Activated T-cell treated with anti-CD3 and anti-CD28 coated beads, Interleukin-2, amount 50 U/mL, for 24 hours (primary cell): ENCODE results near the gene KRTAP12-4.
A peak's percentile ranks its signal among the peaks of the same experiment; 100 is the strongest.
"Not testable (repeated sequence)": the region's sequence is repeated elsewhere in the genome, so short reads cannot be mapped to it uniquely, and the experiment has no call there.

ENCODE experiments used
- DNase-seq: peaks from one replicate; pipeline ENCODE4 v3.0.0-alpha.2; 2020
- H3K27ac Mint-ChIP-seq: 2 replicates; pipeline ENCODE4 v1.8.0; 2020; ENCODE audit warnings: mild to moderate bottlenecking, mixed read lengths
- H3K27me3 Mint-ChIP-seq: 2 replicates; pipeline ENCODE4 v1.8.0; 2020; ENCODE audit warnings: mixed read lengths
- H3K36me3 Mint-ChIP-seq: 2 replicates; pipeline ENCODE4 v1.8.0; 2020; ENCODE audit warnings: low read depth, mixed read lengths
- H3K4me1 Mint-ChIP-seq: 2 replicates; pipeline ENCODE4 v1.8.0; 2020; ENCODE audit warnings: low read depth, mixed read lengths
- H3K4me3 Mint-ChIP-seq: 2 replicates; pipeline ENCODE4 v1.8.0; 2020; ENCODE audit warnings: mild to moderate bottlenecking, moderate library complexity, mixed read lengths
- H3K9me3 Mint-ChIP-seq: 2 replicates; pipeline ENCODE4 v1.8.0; 2020; ENCODE audit warnings: mixed read lengths

The KRTAP12-4 gene

DNA sequence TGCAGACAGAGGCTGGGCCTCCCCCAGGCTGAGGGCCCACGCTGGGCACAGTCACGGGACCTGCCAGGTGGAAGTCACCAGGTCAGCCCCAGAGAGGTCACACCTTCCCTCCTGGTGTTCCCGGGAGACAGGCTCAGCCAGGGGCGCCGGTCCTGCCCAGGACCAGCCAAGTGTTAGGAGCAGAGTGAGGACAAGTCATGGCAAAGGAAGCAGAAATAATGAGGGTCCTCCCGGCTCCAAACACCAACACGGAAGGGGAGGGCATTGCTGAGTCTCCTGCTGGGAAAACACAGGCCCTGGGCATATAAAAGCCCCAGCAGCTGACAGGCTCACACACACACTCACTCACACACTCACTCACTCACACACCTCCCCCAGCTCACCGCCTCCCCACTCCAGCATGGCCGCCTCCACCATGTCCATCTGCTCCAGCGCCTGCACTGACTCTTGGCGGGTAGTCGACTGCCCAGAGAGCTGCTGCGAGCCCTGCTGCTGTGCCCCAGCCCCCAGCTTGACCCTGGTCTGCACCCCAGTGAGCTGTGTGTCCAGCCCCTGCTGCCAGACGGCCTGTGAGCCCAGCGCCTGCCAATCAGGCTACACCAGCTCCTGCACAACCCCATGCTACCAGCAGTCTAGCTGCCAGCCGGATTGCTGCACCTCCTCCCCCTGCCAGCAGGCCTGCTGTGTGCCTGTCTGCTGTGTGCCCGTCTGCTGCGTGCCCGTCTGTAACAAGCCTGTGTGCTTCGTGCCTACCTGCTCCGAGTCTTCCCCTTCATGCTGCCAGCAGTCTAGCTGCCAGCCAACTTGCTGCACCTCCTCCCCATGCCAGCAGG lies 17.2 kb downstream of the KRTAP12-4 start, which contains the start of gene KRTAP10-10:
KRTAP10-10 (plus strand) TSS at position 339 of the 833 bp plus-strand sequence; CDS start at position 401, 62 bp downstream.
- H3K27ac Mint-ChIP-seq: no peak within 1 kb of the TSS
- no peaks in the 10 kb centered on the region for H3K36me3 Mint-ChIP-seq
- peaks cover 9% of the 10 kb centered on the region for H3K27me3 Mint-ChIP-seq
- peaks cover 19% of the 10 kb centered on the region for H3K9me3 Mint-ChIP-seq
- no peaks in the 10 kb centered on the region for H3K4me1 Mint-ChIP-seq
- H3K4me3 Mint-ChIP-seq: no peak within 1 kb of the TSS
- DNase-seq: no peak

- H3K27me3 Mint-ChIP-seq: peaks cover 9% of the 10 kb centered on the region
- H3K4me3 Mint-ChIP-seq: no peak overlapping the region
These were observed 18.0 kb downstream of the KRTAP12-4 start for GRCh38 chr21:44636209-44637017.

GRCh38 chr21:44632067-44632466 lies 22.4 kb downstream of the KRTAP12-4 start:
- DNase-seq: no peak
- no peak overlapping the region for H3K4me3 Mint-ChIP-seq
- peaks cover 28% of the 10 kb centered on the region for H3K9me3 Mint-ChIP-seq
- no peak overlapping the region for H3K27ac Mint-ChIP-seq
- H3K27me3 Mint-ChIP-seq: no peaks in the 10 kb centered on the region
- peaks cover 3% of the 10 kb centered on the region for H3K36me3 Mint-ChIP-seq
- H3K4me1 Mint-ChIP-seq: peaks cover 18% of the 10 kb centered on the region

More at GRCh38 chr21:44636209-44637017, 18.0 kb downstream of the KRTAP12-4 start:
- no peaks in the 10 kb centered on the region for H3K4me1 Mint-ChIP-seq
- H3K36me3 Mint-ChIP-seq: no peaks in the 10 kb centered on the region
- no peak for DNase-seq
- no peak overlapping the region for H3K27ac Mint-ChIP-seq
- H3K9me3 Mint-ChIP-seq: peaks cover 22% of the 10 kb centered on the region

DNA sequence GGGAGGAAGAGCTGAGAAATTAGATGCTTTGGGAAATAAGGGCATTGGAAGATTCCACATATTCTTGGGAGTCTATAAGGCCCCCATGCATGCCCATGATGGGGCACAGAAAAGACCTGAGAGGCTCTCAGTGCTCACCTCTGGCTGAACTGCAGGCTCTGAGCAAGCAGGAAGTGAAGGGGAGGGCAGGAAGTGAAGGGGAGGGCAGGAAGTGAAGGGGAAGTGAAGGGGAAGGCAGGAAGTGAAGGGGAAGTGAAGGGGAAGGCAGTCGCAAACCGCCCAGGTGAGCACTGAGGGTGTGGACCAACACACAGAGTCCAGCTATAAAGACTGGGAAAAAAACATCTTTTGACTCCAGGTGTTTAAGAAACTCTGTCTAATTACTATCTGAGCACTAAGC lies 24.0 kb downstream of the KRTAP12-4 start:
- Mint-ChIP-seq H3K36me3 (peaks cover 3% of the 10 kb centered on the region), H3K27ac (peak overlapping the region; percentile 66), H3K4me3 (no peak overlapping the region), H3K27me3 (no peaks in the 10 kb centered on the region), H3K4me1 (peaks cover 20% of the 10 kb centered on the region), H3K9me3 (peaks cover 28% of the 10 kb centered on the region)
- peak; percentile 28 for DNase-seq

DNA sequence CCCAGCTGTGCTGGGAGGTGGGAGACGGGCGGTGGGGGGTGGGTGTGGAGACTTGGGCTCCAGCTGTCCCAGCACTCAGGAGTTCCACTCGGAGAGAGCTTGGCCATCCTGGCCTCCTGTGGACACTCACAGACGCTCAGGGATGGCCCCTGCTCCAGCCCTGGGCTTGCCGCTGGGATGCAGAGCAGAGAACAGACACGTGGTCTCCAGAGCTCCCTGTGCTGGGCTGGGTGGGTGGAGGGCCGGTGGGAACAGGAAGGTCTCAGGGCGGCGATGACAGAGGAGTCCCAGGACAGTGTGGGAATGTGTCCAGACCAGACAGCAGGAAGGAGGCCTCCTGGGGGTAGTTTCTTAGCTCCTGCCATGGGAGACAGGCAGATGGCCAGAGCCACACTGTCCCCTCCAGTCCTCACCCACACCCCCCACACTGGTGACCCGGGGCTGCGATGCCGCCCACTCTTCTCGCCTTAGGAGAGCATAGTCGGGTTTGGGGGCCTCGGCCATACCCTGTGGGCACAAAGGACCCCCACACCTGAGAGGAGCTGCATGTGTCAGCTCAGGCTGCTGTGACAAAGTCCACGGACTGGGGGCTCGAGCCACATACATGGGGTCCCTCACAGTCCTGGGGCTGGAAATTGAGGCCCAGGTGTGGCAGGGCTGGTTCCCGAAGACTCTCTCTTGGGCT lies 25.6 kb downstream of the KRTAP12-4 start:
- Mint-ChIP-seq H3K27me3 (no peaks in the 10 kb centered on the region), H3K4me3 (no peak overlapping the region), H3K9me3 (peaks cover 41% of the 10 kb centered on the region), H3K36me3 (peaks cover 3% of the 10 kb centered on the region), H3K4me1 (peaks cover 20% of the 10 kb centered on the region), H3K27ac (no peak overlapping the region)
- no peak for DNase-seq

DNA sequence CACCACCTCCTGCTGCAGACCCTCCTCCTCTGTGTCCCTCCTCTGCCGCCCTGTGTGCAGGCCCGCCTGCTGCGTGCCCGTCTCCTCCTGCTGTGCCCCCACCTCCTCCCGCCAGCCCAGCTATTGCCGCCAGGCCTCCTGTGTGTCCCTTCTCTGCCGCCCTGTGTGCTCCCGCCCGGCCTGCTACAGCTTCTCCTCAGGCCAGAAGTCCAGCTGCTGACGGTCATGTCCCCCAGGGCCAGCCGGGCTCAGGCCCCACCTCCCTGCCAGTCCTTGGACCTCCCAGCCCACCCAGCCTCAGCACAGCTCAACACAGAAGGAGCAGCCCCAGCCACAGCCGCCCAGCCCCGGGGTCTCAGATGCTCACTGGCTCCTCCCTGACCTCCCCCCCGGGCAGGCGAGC lies 26.6 kb downstream of the KRTAP12-4 start:
- peaks cover 20% of the 10 kb centered on the region for H3K4me1 Mint-ChIP-seq
- H3K27ac Mint-ChIP-seq, H3K4me3 Mint-ChIP-seq, H3K27me3 Mint-ChIP-seq, DNase-seq, H3K36me3 Mint-ChIP-seq: not testable (repeated sequence)
- H3K9me3 Mint-ChIP-seq: peaks cover 47% of the 10 kb centered on the region

- H3K27ac Mint-ChIP-seq, DNase-seq, H3K27me3 Mint-ChIP-seq, H3K4me3 Mint-ChIP-seq, H3K36me3 Mint-ChIP-seq: not testable (repeated sequence)
- Mint-ChIP-seq H3K9me3 (peaks cover 51% of the 10 kb centered on the region), H3K4me1 (peaks cover 20% of the 10 kb centered on the region)
These were observed 27.2 kb downstream of the KRTAP12-4 start for GRCh38 chr21:44627181-44627822.

- H3K4me1 Mint-ChIP-seq: peaks cover 20% of the 10 kb centered on the region
- peaks cover 50% of the 10 kb centered on the region for H3K9me3 Mint-ChIP-seq
- H3K4me3 Mint-ChIP-seq: no peak within 1 kb of the TSS
- H3K36me3 Mint-ChIP-seq: peaks cover 3% of the 10 kb centered on the region
- no peaks in the 10 kb centered on the region for H3K27me3 Mint-ChIP-seq
- peak; percentile 15 for DNase-seq
- H3K27ac Mint-ChIP-seq: no peak within 1 kb of the TSS
These were observed 27.8 kb downstream of the KRTAP12-4 start, which contains the start of gene KRTAP10-9 for GRCh38 chr21:44626673-44627143. Gene KRTAP10-9, plus strand, starts transcription at chr21:44627093. Its CDS starts 79 bp downstream, at chr21:44627172.

DNA sequence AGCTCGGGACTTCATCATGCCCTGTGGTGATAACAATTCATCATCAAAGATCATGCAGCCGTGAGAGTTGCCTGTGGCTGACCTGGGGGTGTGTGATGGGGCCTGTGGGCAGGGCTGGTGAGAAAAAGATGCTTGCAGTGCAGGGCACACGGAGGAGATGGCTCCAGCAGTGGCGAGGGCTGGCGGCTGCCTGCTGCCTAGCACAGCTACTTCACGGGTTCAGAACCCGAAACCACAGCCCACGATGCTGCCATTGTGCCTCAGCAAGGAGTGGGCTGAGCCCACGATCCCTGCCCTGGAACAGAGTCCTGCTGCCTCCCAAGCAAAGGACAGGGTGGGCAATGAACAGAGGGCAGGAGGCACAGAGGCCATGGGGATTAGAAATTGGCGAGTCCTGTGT lies 28.2 kb downstream of the KRTAP12-4 start:
- Mint-ChIP-seq H3K36me3 (peaks cover 3% of the 10 kb centered on the region), H3K27me3 (no peaks in the 10 kb centered on the region), H3K27ac (no peak overlapping the region), H3K9me3 (peaks cover 49% of the 10 kb centered on the region), H3K4me3 (no peak overlapping the region), H3K4me1 (peaks cover 20% of the 10 kb centered on the region)
- DNase-seq: peak; percentile 27

DNA sequence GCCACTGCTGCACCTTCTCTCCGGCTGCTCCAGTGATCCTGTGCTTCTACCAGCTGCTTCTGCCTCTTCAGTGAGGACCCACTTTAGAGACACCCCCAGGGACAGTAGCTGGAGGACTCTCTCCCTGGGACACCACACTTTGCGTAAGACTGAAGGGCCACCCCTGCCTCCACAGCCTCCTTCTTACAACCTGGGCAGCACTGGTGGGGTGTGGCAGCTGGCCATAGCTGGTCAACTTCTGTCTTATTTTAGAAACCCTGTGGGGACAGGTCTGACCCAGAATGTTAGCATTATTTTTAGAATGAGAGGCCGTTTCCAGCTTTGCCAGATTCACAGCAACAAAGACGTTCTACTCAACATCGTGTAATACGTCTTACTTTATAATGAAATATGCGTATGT lies 28.7 kb downstream of the KRTAP12-4 start:
- Mint-ChIP-seq H3K4me3 (no peak overlapping the region), H3K27me3 (no peaks in the 10 kb centered on the region), H3K27ac (no peak overlapping the region), H3K4me1 (peaks cover 20% of the 10 kb centered on the region), H3K36me3 (peaks cover 2% of the 10 kb centered on the region), H3K9me3 (peaks cover 46% of the 10 kb centered on the region)
- no peak for DNase-seq

- Mint-ChIP-seq H3K27ac (no peak overlapping the region), H3K9me3 (peaks cover 52% of the 10 kb centered on the region), H3K27me3 (no peaks in the 10 kb centered on the region), H3K4me1 (peaks cover 17% of the 10 kb centered on the region), H3K36me3 (peaks cover 21% of the 10 kb centered on the region), H3K4me3 (no peak overlapping the region)
- DNase-seq: no peak
These were observed 30.9 kb downstream of the KRTAP12-4 start for GRCh38 chr21:44623575-44623974.

- no peak overlapping the region for H3K4me3 Mint-ChIP-seq
- peaks cover 50% of the 10 kb centered on the region for H3K9me3 Mint-ChIP-seq
- H3K27ac Mint-ChIP-seq: peak overlapping the region; percentile 9
- no peak for DNase-seq
- peaks cover 42% of the 10 kb centered on the region for H3K4me1 Mint-ChIP-seq
- H3K27me3 Mint-ChIP-seq: no peaks in the 10 kb centered on the region
- peaks cover 22% of the 10 kb centered on the region for H3K36me3 Mint-ChIP-seq
These were observed 34.6 kb downstream of the KRTAP12-4 start for GRCh38 chr21:44619886-44620285.

DNA sequence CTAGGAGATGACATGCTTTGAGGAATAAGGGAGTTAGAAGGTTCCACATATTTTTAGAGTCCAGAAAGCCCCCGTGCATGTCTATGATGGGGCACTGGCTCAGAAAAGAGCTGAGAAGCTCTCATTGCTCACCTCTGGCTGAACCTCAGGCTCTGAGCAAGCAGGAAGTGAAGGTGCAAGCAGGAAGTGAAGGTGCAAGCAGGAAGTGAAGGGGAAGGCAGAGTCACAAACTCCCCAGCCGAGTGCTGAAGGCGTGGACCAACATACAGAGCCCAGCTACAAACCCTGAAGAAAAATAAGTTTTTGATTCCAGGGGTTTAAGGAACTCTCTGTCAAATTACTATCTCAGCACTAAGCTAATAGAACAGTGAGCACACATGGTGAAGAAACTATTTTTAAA lies 35.5 kb downstream of the KRTAP12-4 start:
- DNase-seq: peak; percentile 62
- H3K36me3 Mint-ChIP-seq: peaks cover 22% of the 10 kb centered on the region
- H3K4me3 Mint-ChIP-seq: peak overlapping the region; percentile 9
- peaks cover 42% of the 10 kb centered on the region for H3K4me1 Mint-ChIP-seq
- no peaks in the 10 kb centered on the region for H3K27me3 Mint-ChIP-seq
- H3K27ac Mint-ChIP-seq: peak overlapping the region; percentile 92
- H3K9me3 Mint-ChIP-seq: peaks cover 40% of the 10 kb centered on the region

DNA sequence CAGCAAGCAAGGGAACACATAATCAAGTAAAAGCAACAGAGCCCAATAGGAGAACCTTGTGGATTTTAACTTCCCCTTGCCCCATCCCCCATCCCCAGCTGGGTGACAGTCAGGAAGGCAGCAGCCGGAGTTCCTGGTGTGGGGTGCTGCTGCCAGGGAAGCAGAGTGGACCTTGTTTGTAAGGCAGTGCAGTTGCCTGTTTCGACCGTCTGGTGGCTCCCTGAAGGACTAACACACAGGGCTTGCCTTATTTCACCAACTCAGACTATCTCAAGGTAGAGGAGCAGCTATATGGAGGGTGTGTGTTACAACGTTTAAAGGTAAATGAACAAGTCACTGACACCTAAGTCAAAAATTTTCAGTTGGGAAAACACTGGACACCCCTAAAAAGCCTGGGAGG lies 36.0 kb downstream of the KRTAP12-4 start:
- peaks cover 22% of the 10 kb centered on the region for H3K36me3 Mint-ChIP-seq
- no peak for DNase-seq
- H3K27ac Mint-ChIP-seq: peak overlapping the region; percentile 92
- peaks cover 42% of the 10 kb centered on the region for H3K4me1 Mint-ChIP-seq
- H3K9me3 Mint-ChIP-seq: peaks cover 36% of the 10 kb centered on the region
- no peaks in the 10 kb centered on the region for H3K27me3 Mint-ChIP-seq
- peak overlapping the region; percentile 9 for H3K4me3 Mint-ChIP-seq
